ENCODE results near the gene RAB17. TPM values are rescaled to one million over a fixed set of nuclear protein-coding genes. Genes with fewer than 3 reads are reported as not detected.

Gene RAB17
- total RNA-seq, 1 experiment from 2014 or later: 41.8 TPM

- H4K20me1 ChIP-seq (ENCODE audit: insufficient read depth): no peaks in the 10 kb centered on the region
- H3K36me3 ChIP-seq (ENCODE audit: control insufficient read depth in 1 of 2, insufficient read depth in 2 of 2, low read length in 2 of 2): no peaks in the 10 kb centered on the region
- no peak overlapping the region for H3K9ac ChIP-seq (ENCODE audit: low read length)
- no peaks in the 10 kb centered on the region for H3K79me2 ChIP-seq (ENCODE audit: insufficient read depth, low read length)
- H3K4me2 ChIP-seq (ENCODE audit: low read length): no peak overlapping the region
- CTCF ChIA-PET: no interaction called here
- no peaks in the 10 kb centered on the region for H3K9me3 ChIP-seq (ENCODE audit: control insufficient read depth in 1 of 2, insufficient read depth in 1 of 2, low read depth in 1 of 2, low read length in 2 of 2)
- POLR2A ChIA-PET: no interaction called here
- TF ChIP-seq REST (IDR thresholded peaks at IDR 0.05; ENCODE audit: low read depth): no peak
- TF ChIP-seq RAD21 (IDR thresholded peaks at IDR 0.05; ENCODE audit: low read depth): no peak
- H3K27me3 ChIP-seq (ENCODE audit: insufficient read depth, low read length): no peaks in the 10 kb centered on the region; the same call in 1 of the 2 replicates
- H3K27ac ChIP-seq (ENCODE audit: low read depth, low read length): no peak overlapping the region
- no peak for DNase-seq (ENCODE audit: low read depth, low spot score)
- RAD21 ChIA-PET (ENCODE audit: low non-redundant PET in 1 of 2, low total read pairs in 2 of 2, uncharacterized antibody in 2 of 2, unreplicated experiment in 2 of 2): interaction anchor here in 1 of 2 experiments (0.5 kb wide), 1 partner anchor 247 kb away, joined by 5 read pairs; no protein-coding TSS in a partner anchor
- intact Hi-C loops (cut with micrococcal nuclease): no loop called here
- no peak overlapping the region for H3K4me3 ChIP-seq (replicated peaks in 1 of 2; ENCODE audit: low read depth in 1 of 2, low read length in 2 of 2)
- H2AFZ ChIP-seq (ENCODE audit: low read depth, low read length, poor library complexity, severe bottlenecking): no peak overlapping the region
- no peaks in the 10 kb centered on the region for H3K9me2 ChIP-seq (ENCODE audit: insufficient read depth)
- BruUV-seq (replicated peaks): no TSS peak
- peaks cover 2 to 15% of the 10 kb centered on the region in 2 experiments; a peak in 2 of 4 replicates for H3K4me1 ChIP-seq (ENCODE audit: control insufficient read depth in 1 of 2, insufficient read depth in 2 of 2, low read length in 2 of 2)
- ATAC-seq: no peak
Measured at GRCh38 chr2:237616734-237617586, 26.4 kb upstream of the RAB17 start.

GRCh38 chr2:237616373-237616733 lies 25.8 kb upstream of the RAB17 start:
- Histone ChIP-seq H4K20me1 (ENCODE audit: insufficient read depth) (no peaks in the 10 kb centered on the region), H3K27me3 (ENCODE audit: insufficient read depth, low read length) (no peaks in the 10 kb centered on the region; the same call in 1 of the 2 replicates), H3K79me2 (ENCODE audit: insufficient read depth, low read length) (no peaks in the 10 kb centered on the region), H3K4me2 (ENCODE audit: low read length) (no peak overlapping the region), H2AFZ (ENCODE audit: low read depth, low read length, poor library complexity, severe bottlenecking) (no peak overlapping the region), H3K36me3 (ENCODE audit: control insufficient read depth in 1 of 2, insufficient read depth in 2 of 2, low read length in 2 of 2) (no peaks in the 10 kb centered on the region), H3K4me1 (ENCODE audit: control insufficient read depth in 1 of 2, insufficient read depth in 2 of 2, low read length in 2 of 2) (peaks cover 2 to 15% of the 10 kb centered on the region in 2 experiments; a peak in 2 of 4 replicates), H3K9me2 (ENCODE audit: insufficient read depth) (no peaks in the 10 kb centered on the region), H3K27ac (ENCODE audit: low read depth, low read length) (no peak overlapping the region), H3K4me3 (replicated peaks in 1 of 2; ENCODE audit: low read depth in 1 of 2, low read length in 2 of 2) (no peak overlapping the region), H3K9me3 (ENCODE audit: control insufficient read depth in 1 of 2, insufficient read depth in 1 of 2, low read depth in 1 of 2, low read length in 2 of 2) (no peaks in the 10 kb centered on the region), H3K9ac (ENCODE audit: low read length) (no peak overlapping the region)
- ChIA-PET RAD21 (ENCODE audit: low non-redundant PET in 1 of 2, low total read pairs in 2 of 2, uncharacterized antibody in 2 of 2, unreplicated experiment in 2 of 2) (interaction anchor here in 1 of 2 experiments (0.5 kb wide), 1 partner anchor 248 kb away, joined by 5 read pairs; no protein-coding TSS in a partner anchor), POLR2A (no interaction called here), CTCF (no interaction called here)
- ATAC-seq: no peak
- DNase-seq (ENCODE audit: low read depth, low spot score): no peak
- intact Hi-C loops (cut with micrococcal nuclease): no loop called here
- TF ChIP-seq EZH2 (IDR thresholded peaks at IDR 0.05) (no peak), ZNF274 (IDR thresholded peaks at IDR 0.05; ENCODE audit: low read depth, low read length) (no peak), CBX3 (IDR thresholded peaks at IDR 0.05; ENCODE audit: low read depth) (no peak)
- BruUV-seq (replicated peaks): no TSS peak
